ENCODE measurements around the gene RPS27A. TPM values are rescaled to one million over a fixed set of nuclear protein-coding genes. Genes with fewer than 3 reads are reported as not detected.

The RPS27A gene
- total RNA-seq, 1 experiment from 2014 or later: 853 TPM

GRCh38 chr2:55242617-55243016 is 10.1 kb downstream of the RPS27A start:
- H3K27ac ChIP-seq (ENCODE audit: low read length): no peak overlapping the region
- H3K27me3 ChIP-seq (ENCODE audit: control insufficient read depth, insufficient read depth, low read length): no peaks in the 10 kb centered on the region
- ChIA-PET CTCF (no interaction called here), POLR2A (no interaction called here)
- BruUV-seq (replicated peaks): no TSS peak
- H3K4me3 ChIP-seq (ENCODE audit: low read depth in 2 of 2, low read length in 2 of 2): no peak overlapping the region
- peaks cover 12% of the 10 kb centered on the region; the same call in 1 of the 2 replicates for H3K36me3 ChIP-seq (ENCODE audit: control insufficient read depth, insufficient read depth, low read length)
- H3K9me3 ChIP-seq (ENCODE audit: control insufficient read depth, insufficient read depth, low read depth, low read length): no peaks in the 10 kb centered on the region
- in situ Hi-C loops (cut with HindIII; ENCODE audit: low pct_unique_long_range_greater_than_20kb, low sequenced_read_pairs) (no loop called here), intact Hi-C loops (cut with micrococcal nuclease; ENCODE audit: unreplicated experiment) (no loop called here)
- DNase-seq (ENCODE audit: low read depth, low spot score) (no peak), ATAC-seq (no peak)
- no peaks in the 10 kb centered on the region for H3K4me1 ChIP-seq (ENCODE audit: control insufficient read depth, insufficient read depth, low read length)
- no peak for TF ChIP-seq TCF7L2 (IDR thresholded peaks at IDR 0.05; ENCODE audit: low read depth, low read length)
- no peak for TF ChIP-seq POLR2AphosphoS5 (IDR thresholded peaks at IDR 0.05; ENCODE audit: low read depth, low read length)

DNA sequence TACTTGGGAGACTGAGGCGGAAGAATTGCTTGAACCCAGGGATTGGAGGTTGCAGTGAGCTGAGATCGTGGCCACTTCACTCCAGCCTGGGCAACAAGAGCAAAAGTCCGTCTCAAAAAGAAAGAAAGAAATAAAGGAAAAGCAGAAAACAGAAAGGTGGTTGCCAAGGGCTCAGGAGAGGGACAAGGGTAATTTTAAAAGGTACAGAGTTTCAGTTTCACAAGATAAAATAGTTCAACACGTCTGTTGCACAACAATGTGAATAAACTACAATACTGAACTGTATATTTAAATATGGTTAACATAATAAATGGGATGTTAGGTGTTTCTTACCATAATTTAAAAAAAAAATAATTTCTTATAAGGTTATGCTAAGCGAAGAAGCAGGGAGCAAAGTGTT is 12.9 kb downstream of the RPS27A start:
- BruUV-seq (replicated peaks): no TSS peak
- peaks cover 12% of the 10 kb centered on the region; the same call in 1 of the 2 replicates for H3K36me3 ChIP-seq (ENCODE audit: control insufficient read depth, insufficient read depth, low read length)
- H3K27me3 ChIP-seq (ENCODE audit: control insufficient read depth, insufficient read depth, low read length): no peaks in the 10 kb centered on the region
- in situ Hi-C loops (cut with HindIII; ENCODE audit: low pct_unique_long_range_greater_than_20kb, low sequenced_read_pairs): no loop called here
- CTCF ChIA-PET: no interaction called here
- H3K27ac ChIP-seq (ENCODE audit: low read length): no peak overlapping the region
- ATAC-seq (no peak), DNase-seq (ENCODE audit: low read depth, low spot score) (no peak)
- TF ChIP-seq POLR2AphosphoS5 (IDR thresholded peaks at IDR 0.05; ENCODE audit: low read depth, low read length): no peak
- TF ChIP-seq CTCF (IDR thresholded peaks at IDR 0.05): no peak
- TF ChIP-seq SIN3A (IDR thresholded peaks at IDR 0.05; ENCODE audit: borderline replicate concordance, insufficient read depth, low read depth, low read length): no peak
- no peak for TF ChIP-seq TCF7L2 (IDR thresholded peaks at IDR 0.05; ENCODE audit: low read depth, low read length)
- TF ChIP-seq, protein P1, sequence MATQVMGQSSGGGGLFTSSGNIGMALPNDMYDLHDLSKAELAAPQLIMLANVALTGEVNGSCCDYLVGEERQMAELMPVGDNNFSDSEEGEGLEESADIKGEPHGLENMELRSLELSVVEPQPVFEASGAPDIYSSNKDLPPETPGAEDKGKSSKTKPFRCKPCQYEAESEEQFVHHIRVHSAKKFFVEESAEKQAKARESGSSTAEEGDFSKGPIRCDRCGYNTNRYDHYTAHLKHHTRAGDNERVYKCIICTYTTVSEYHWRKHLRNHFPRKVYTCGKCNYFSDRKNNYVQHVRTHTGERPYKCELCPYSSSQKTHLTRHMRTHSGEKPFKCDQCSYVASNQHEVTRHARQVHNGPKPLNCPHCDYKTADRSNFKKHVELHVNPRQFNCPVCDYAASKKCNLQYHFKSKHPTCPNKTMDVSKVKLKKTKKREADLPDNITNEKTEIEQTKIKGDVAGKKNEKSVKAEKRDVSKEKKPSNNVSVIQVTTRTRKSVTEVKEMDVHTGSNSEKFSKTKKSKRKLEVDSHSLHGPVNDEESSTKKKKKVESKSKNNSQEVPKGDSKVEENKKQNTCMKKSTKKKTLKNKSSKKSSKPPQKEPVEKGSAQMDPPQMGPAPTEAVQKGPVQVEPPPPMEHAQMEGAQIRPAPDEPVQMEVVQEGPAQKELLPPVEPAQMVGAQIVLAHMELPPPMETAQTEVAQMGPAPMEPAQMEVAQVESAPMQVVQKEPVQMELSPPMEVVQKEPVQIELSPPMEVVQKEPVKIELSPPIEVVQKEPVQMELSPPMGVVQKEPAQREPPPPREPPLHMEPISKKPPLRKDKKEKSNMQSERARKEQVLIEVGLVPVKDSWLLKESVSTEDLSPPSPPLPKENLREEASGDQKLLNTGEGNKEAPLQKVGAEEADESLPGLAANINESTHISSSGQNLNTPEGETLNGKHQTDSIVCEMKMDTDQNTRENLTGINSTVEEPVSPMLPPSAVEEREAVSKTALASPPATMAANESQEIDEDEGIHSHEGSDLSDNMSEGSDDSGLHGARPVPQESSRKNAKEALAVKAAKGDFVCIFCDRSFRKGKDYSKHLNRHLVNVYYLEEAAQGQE (IDR thresholded peaks at IDR 0.05; ENCODE audit: insufficient read depth in 1 of 2, low read depth in 2 of 2, low read length in 1 of 2): no peak
- intact Hi-C loops (cut with micrococcal nuclease; ENCODE audit: unreplicated experiment): no loop called here
- POLR2A ChIA-PET: no interaction called here
- H3K9me3 ChIP-seq (ENCODE audit: control insufficient read depth, insufficient read depth, low read depth, low read length): no peaks in the 10 kb centered on the region
- H3K4me3 ChIP-seq (ENCODE audit: low read depth in 2 of 2, low read length in 2 of 2): no peak overlapping the region
- no peaks in the 10 kb centered on the region for H3K4me1 ChIP-seq (ENCODE audit: control insufficient read depth, insufficient read depth, low read length)

- Histone ChIP-seq H3K4me1 (ENCODE audit: control insufficient read depth, insufficient read depth, low read length) (no peaks in the 10 kb centered on the region), H3K27me3 (ENCODE audit: control insufficient read depth, insufficient read depth, low read length) (no peaks in the 10 kb centered on the region), H3K36me3 (ENCODE audit: control insufficient read depth, insufficient read depth, low read length) (peaks cover 12% of the 10 kb centered on the region; the same call in 1 of the 2 replicates), H3K27ac (ENCODE audit: low read length) (no peak overlapping the region), H3K9me3 (ENCODE audit: control insufficient read depth, insufficient read depth, low read depth, low read length) (no peaks in the 10 kb centered on the region), H3K4me3 (ENCODE audit: low read depth in 2 of 2, low read length in 2 of 2) (no peak overlapping the region)
- no TSS peak for BruUV-seq (replicated peaks)
- in situ Hi-C loops (cut with HindIII; ENCODE audit: low pct_unique_long_range_greater_than_20kb, low sequenced_read_pairs) (no loop called here), intact Hi-C loops (cut with micrococcal nuclease; ENCODE audit: unreplicated experiment) (no loop called here)
- DNase-seq (ENCODE audit: low read depth, low spot score): no peak
- no peak for ATAC-seq
- TF ChIP-seq TCF7L2 (IDR thresholded peaks at IDR 0.05; ENCODE audit: low read depth, low read length) (no peak), CTCF (IDR thresholded peaks at IDR 0.05) (no peak), POLR2AphosphoS5 (IDR thresholded peaks at IDR 0.05; ENCODE audit: low read depth, low read length) (no peak), SIN3A (IDR thresholded peaks at IDR 0.05; ENCODE audit: borderline replicate concordance, insufficient read depth, low read depth, low read length) (no peak)
- TF ChIP-seq, protein P1 (IDR thresholded peaks at IDR 0.05; ENCODE audit: insufficient read depth in 1 of 2, low read depth in 2 of 2, low read length in 1 of 2): no peak
- CTCF ChIA-PET: no interaction called here
- POLR2A ChIA-PET: interaction anchor here (0.7 kb wide), 1 partner anchor 325 kb away, joined by 4 read pairs; no protein-coding TSS in a partner anchor
These were observed 14.5 kb downstream of the RPS27A start for GRCh38 chr2:55247025-55247424.
